GM23338 (cell line): Measurements from ENCODE around the gene KLRG1.

Source experiments
- CREB1 ChIP-seq: fragments of 250-450 bp; sonication (Bioruptor Pico); IDR thresholded peaks from 2 replicates; pipeline ENCODE4 v1.5.0; 2020; ENCODE audit warnings: low read depth, mild to moderate bottlenecking, moderate library complexity
- EZH2 ChIP-seq: fragments of 200-600 bp; sonication (generic); IDR thresholded peaks from one replicate; pipeline ENCODE4 v1.8.0; 2017; ENCODE audit warnings: antibody characterized with exemption, mild to moderate bottlenecking, low read depth; ENCODE audit not compliant: unreplicated experiment
- EZH2phosphoT487 ChIP-seq: fragments of 200-600 bp; sonication (generic); IDR thresholded peaks from one replicate; pipeline ENCODE4 v1.8.1; 2018; ENCODE audit warnings: antibody characterized with exemption; ENCODE audit not compliant: unreplicated experiment
- JUNB ChIP-seq: IDR thresholded peaks from one replicate; pipeline ENCODE4 v1.6.1; 2016; ENCODE audit warnings: antibody characterized with exemption; ENCODE audit not compliant: unreplicated experiment
- POLR2AphosphoS5 ChIP-seq: IDR thresholded peaks from 2 replicates; pipeline ENCODE4 v1.6.1; 2016; ENCODE audit warnings: antibody characterized with exemption, low read depth
- ZNF331 ChIP-seq: fragments of 250-450 bp; sonication (Bioruptor Pico); IDR thresholded peaks from 2 replicates; pipeline ENCODE4 v1.5.0; 2020; ENCODE audit warnings: low read depth, mild to moderate bottlenecking, moderate library complexity
- TF ChIP-seq, protein P1 (sequence below), 2 experiments: fragments of 200-600 bp in 1 of 2; sonication (generic) in 1 of 2; conservative IDR thresholded peaks; 2 replicates each; pipeline versions ENCODE4 v1.5.1 to v1.6.1; 2016 to 2017; ENCODE audit warnings: antibody characterized with exemption in 2 of 2, low read depth in 2 of 2, mild to moderate bottlenecking in 2 of 2, moderate library complexity in 1 of 2
- TF ChIP-seq, protein P2 (sequence below): IDR thresholded peaks from 2 replicates; pipeline ENCODE4 v1.6.1; 2016; ENCODE audit warnings: antibody characterized with exemption
- TF ChIP-seq, protein P3 (sequence below): IDR thresholded peaks from one replicate; pipeline ENCODE4 v1.6.1; 2018; ENCODE audit warnings: antibody characterized with exemption; ENCODE audit not compliant: unreplicated experiment

DNA sequence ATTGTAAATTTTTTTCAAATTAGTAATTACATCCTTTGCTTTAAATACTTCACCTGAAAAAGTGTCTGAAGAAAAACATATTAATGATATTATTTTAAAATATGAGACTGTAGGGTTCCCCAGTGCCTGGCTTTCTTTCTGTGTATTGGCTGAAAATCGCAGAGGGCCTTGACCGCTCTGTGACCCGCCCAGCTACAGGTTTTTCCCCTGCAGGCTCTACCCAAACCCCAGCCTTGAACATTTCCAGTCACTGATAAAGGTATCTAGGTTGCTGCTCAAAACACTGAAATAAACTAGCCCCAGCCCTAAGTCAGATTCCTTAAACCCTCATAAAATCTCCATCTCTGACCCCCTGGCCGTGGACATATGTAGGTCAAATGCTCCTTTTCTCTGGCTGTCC lies 11.9 kb downstream of the KLRG1 start:
- TF ChIP-seq EZH2 (no peak), JUNB (no peak), POLR2AphosphoS5 (no peak), EZH2phosphoT487 (no peak), CREB1 (CRISPR knock-in tag) (no peak), ZNF331 (CRISPR knock-in tag) (no peak)
- TF ChIP-seq, protein P1, sequence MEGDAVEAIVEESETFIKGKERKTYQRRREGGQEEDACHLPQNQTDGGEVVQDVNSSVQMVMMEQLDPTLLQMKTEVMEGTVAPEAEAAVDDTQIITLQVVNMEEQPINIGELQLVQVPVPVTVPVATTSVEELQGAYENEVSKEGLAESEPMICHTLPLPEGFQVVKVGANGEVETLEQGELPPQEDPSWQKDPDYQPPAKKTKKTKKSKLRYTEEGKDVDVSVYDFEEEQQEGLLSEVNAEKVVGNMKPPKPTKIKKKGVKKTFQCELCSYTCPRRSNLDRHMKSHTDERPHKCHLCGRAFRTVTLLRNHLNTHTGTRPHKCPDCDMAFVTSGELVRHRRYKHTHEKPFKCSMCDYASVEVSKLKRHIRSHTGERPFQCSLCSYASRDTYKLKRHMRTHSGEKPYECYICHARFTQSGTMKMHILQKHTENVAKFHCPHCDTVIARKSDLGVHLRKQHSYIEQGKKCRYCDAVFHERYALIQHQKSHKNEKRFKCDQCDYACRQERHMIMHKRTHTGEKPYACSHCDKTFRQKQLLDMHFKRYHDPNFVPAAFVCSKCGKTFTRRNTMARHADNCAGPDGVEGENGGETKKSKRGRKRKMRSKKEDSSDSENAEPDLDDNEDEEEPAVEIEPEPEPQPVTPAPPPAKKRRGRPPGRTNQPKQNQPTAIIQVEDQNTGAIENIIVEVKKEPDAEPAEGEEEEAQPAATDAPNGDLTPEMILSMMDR (conservative IDR thresholded peaks at IDR 0.05; ENCODE audit: low read depth in 2 of 2) = no peak
- TF ChIP-seq, protein P2, sequence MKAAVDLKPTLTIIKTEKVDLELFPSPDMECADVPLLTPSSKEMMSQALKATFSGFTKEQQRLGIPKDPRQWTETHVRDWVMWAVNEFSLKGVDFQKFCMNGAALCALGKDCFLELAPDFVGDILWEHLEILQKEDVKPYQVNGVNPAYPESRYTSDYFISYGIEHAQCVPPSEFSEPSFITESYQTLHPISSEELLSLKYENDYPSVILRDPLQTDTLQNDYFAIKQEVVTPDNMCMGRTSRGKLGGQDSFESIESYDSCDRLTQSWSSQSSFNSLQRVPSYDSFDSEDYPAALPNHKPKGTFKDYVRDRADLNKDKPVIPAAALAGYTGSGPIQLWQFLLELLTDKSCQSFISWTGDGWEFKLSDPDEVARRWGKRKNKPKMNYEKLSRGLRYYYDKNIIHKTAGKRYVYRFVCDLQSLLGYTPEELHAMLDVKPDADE = no peak
- TF ChIP-seq, protein P3, sequence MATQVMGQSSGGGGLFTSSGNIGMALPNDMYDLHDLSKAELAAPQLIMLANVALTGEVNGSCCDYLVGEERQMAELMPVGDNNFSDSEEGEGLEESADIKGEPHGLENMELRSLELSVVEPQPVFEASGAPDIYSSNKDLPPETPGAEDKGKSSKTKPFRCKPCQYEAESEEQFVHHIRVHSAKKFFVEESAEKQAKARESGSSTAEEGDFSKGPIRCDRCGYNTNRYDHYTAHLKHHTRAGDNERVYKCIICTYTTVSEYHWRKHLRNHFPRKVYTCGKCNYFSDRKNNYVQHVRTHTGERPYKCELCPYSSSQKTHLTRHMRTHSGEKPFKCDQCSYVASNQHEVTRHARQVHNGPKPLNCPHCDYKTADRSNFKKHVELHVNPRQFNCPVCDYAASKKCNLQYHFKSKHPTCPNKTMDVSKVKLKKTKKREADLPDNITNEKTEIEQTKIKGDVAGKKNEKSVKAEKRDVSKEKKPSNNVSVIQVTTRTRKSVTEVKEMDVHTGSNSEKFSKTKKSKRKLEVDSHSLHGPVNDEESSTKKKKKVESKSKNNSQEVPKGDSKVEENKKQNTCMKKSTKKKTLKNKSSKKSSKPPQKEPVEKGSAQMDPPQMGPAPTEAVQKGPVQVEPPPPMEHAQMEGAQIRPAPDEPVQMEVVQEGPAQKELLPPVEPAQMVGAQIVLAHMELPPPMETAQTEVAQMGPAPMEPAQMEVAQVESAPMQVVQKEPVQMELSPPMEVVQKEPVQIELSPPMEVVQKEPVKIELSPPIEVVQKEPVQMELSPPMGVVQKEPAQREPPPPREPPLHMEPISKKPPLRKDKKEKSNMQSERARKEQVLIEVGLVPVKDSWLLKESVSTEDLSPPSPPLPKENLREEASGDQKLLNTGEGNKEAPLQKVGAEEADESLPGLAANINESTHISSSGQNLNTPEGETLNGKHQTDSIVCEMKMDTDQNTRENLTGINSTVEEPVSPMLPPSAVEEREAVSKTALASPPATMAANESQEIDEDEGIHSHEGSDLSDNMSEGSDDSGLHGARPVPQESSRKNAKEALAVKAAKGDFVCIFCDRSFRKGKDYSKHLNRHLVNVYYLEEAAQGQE = no peak
